MM.1S (cell line): ENCODE measurements around the gene TCF19.

ENCODE experiments used
- DNase-seq: peaks from one replicate; pipeline ENCODE4 v3.0.0-alpha.2; 2015
- H2AFZ ChIP-seq: fragments of 300-600 bp; sonication (generic); 2 replicates; pipeline ENCODE4 v1.6.0; 2016; ENCODE audit warnings: antibody characterized with exemption, low read length
- H3F3A ChIP-seq: fragments of 300-600 bp; sonication (generic); 2 replicates; pipeline ENCODE4 v1.6.1; 2016; ENCODE audit warnings: mild to moderate bottlenecking, antibody characterized with exemption, low read length, moderate library complexity, mixed read lengths; ENCODE audit not compliant: insufficient read depth
- H3K27ac ChIP-seq: fragments of 300-600 bp; sonication (generic); 2 replicates; pipeline ENCODE4 v1.5.1; 2016; ENCODE audit warnings: mild to moderate bottlenecking, low read length
- H3K27me3 ChIP-seq: fragments of 300-600 bp; sonication (generic); replicated peaks from 2 replicates; pipeline ENCODE4 v1.6.0; 2016; ENCODE audit warnings: low read length; ENCODE audit not compliant: insufficient read depth
- H3K36me3 ChIP-seq: fragments of 300-600 bp; sonication (generic); replicated peaks from 2 replicates; pipeline ENCODE4 v1.6.1; 2016; ENCODE audit warnings: mild to moderate bottlenecking, low read length, mixed read lengths; ENCODE audit not compliant: insufficient read depth
- H3K4me1 ChIP-seq: fragments of 300-600 bp; sonication (generic); 2 replicates; pipeline ENCODE4 v1.6.1; 2016; ENCODE audit warnings: low read length, mixed read lengths
- H3K4me2 ChIP-seq: fragments of 300-600 bp; sonication (generic); 2 replicates; pipeline ENCODE4 v1.6.0; 2016; ENCODE audit warnings: low read depth, low read length
- H3K4me3 ChIP-seq: fragments of 300-600 bp; sonication (generic); 2 replicates; pipeline ENCODE4 v1.5.1; 2016; ENCODE audit warnings: low read length, mixed read lengths
- H3K79me2 ChIP-seq: fragments of 300-600 bp; sonication (generic); 2 replicates; pipeline ENCODE4 v1.6.1; 2016; ENCODE audit warnings: mixed run types, low read length, mixed read lengths
- H3K9ac ChIP-seq: fragments of 300-600 bp; sonication (generic); 2 replicates; pipeline ENCODE4 v1.6.1; 2016; ENCODE audit warnings: low read length, mixed read lengths
- H3K9me2 ChIP-seq: fragments of 300-600 bp; sonication (generic); replicated peaks from 2 replicates; pipeline ENCODE4 v1.6.1; 2016; ENCODE audit warnings: mild to moderate bottlenecking, low read length, mixed read lengths; ENCODE audit not compliant: insufficient read depth
- H3K9me3 ChIP-seq: fragments of 300-600 bp; sonication (generic); replicated peaks from 2 replicates; pipeline ENCODE4 v1.6.1; 2016; ENCODE audit warnings: mild to moderate bottlenecking, low read length, mixed read lengths; ENCODE audit not compliant: insufficient read depth
- H4K20me1 ChIP-seq: fragments of 300-600 bp; sonication (generic); 2 replicates; pipeline ENCODE4 v1.6.1; 2016; ENCODE audit warnings: mild to moderate bottlenecking, low read length, moderate library complexity, mixed read lengths; ENCODE audit not compliant: insufficient read depth
- EZH2 ChIP-seq: fragments of 300-600 bp; sonication (generic); optimal IDR thresholded peaks from 2 replicates; pipeline ENCODE3; 2017; ENCODE audit warnings: low read depth, mild to moderate bottlenecking, antibody characterized with exemption, low read length, mixed read lengths
- EZH2phosphoT487 ChIP-seq: fragments of 300-600 bp; sonication (generic); IDR thresholded peaks from 2 replicates; pipeline ENCODE4 v1.6.1; 2018; ENCODE audit warnings: antibody characterized with exemption, low read length
- TF ChIP-seq, protein P1 (sequence below): fragments of 300-600 bp; sonication (generic); IDR thresholded peaks from 2 replicates; pipeline ENCODE4 v1.5.1; 2016; ENCODE audit warnings: antibody characterized with exemption, low read length, mixed read lengths

TCF19 gene

DNA sequence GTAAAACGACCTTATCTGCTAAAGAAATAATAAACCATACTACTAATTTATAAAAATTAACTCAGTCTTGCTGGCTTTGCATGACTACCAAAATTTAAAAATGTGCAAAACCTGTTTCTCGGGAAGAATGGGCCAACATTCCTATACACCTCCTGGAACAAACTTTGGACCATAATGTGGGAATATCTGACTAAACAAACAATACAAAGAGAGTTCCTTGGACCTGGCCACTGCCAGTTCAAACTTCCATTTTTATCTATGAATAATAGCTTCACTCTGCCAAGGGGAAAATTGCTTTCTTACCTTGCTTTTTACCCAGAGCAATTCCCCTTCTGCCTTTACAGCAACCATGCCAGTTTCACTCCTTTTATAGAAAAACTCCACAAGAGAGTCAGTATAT lies 50.7 kb downstream of the TCF19 start:
- no peak overlapping the region for H3K4me2 ChIP-seq
- no peaks in the 10 kb centered on the region for H3K79me2 ChIP-seq
- no peak for DNase-seq
- no peak overlapping the region for H3K4me3 ChIP-seq
- H3K36me3 ChIP-seq = no peaks in the 10 kb centered on the region
- no peaks in the 10 kb centered on the region for H3K9me2 ChIP-seq
- H3K9me3 ChIP-seq = no peaks in the 10 kb centered on the region
- H3K27me3 ChIP-seq = no peaks in the 10 kb centered on the region
- no peak overlapping the region for H3K9ac ChIP-seq
- H4K20me1 ChIP-seq = no peaks in the 10 kb centered on the region
- H3K4me1 ChIP-seq = 0 out of 2 replicates have a peak, but pooled peaks cover 6% of the 10 kb centered on the region
- H2AFZ ChIP-seq = no peak overlapping the region
- H3F3A ChIP-seq = peaks cover under 1% of the 10 kb centered on the region; the same call in 1 of the 2 replicates
- no peak overlapping the region for H3K27ac ChIP-seq
- no peak for TF ChIP-seq EZH2phosphoT487
- TF ChIP-seq, protein P1, sequence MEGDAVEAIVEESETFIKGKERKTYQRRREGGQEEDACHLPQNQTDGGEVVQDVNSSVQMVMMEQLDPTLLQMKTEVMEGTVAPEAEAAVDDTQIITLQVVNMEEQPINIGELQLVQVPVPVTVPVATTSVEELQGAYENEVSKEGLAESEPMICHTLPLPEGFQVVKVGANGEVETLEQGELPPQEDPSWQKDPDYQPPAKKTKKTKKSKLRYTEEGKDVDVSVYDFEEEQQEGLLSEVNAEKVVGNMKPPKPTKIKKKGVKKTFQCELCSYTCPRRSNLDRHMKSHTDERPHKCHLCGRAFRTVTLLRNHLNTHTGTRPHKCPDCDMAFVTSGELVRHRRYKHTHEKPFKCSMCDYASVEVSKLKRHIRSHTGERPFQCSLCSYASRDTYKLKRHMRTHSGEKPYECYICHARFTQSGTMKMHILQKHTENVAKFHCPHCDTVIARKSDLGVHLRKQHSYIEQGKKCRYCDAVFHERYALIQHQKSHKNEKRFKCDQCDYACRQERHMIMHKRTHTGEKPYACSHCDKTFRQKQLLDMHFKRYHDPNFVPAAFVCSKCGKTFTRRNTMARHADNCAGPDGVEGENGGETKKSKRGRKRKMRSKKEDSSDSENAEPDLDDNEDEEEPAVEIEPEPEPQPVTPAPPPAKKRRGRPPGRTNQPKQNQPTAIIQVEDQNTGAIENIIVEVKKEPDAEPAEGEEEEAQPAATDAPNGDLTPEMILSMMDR = no peak
- TF ChIP-seq EZH2 = no peak

DNA sequence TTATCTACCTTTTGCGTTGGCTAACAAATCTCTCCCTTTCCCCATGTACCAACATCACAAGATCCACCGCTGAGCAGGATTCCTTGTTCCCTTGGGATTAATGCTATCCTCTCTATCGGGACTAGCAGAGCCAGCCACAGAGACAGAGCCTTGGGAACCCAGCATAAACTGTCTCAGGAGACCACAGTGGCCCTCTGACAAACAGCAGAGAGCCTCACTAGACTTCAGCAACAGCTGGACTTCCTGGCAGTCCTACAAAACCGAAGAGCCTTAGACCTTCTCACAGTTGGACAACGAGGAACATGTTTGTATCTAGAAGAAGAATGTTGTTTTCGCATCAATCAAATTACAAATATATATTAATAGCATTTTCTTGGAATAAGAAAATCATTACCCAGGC lies 51.7 kb downstream of the TCF19 start:
- Histone ChIP-seq H3K9ac (no peak overlapping the region), H3K79me2 (no peaks in the 10 kb centered on the region), H3K36me3 (no peaks in the 10 kb centered on the region), H4K20me1 (no peaks in the 10 kb centered on the region), H3K4me2 (no peak overlapping the region), H3K4me3 (no peak overlapping the region), H3K4me1 (no peaks in the 10 kb centered on the region), H3K9me3 (no peaks in the 10 kb centered on the region), H3F3A (no peaks in the 10 kb centered on the region), H3K9me2 (no peaks in the 10 kb centered on the region), H2AFZ (no peak overlapping the region), H3K27ac (no peak overlapping the region), H3K27me3 (no peaks in the 10 kb centered on the region)
- TF ChIP-seq EZH2phosphoT487 = no peak
- no peak for TF ChIP-seq EZH2
- TF ChIP-seq, protein P1 = no peak
- DNase-seq = no peak

GRCh38 chr6:31210741-31211532 lies 52.5 kb downstream of the TCF19 start:
- H3K4me3 ChIP-seq = no peak overlapping the region
- no peak for DNase-seq

More at GRCh38 chr6:31210741-31211532, 52.5 kb downstream of the TCF19 start:
- H3K4me1 ChIP-seq = no peaks in the 10 kb centered on the region
- no peak for TF ChIP-seq EZH2phosphoT487
- TF ChIP-seq, protein P1 = no peak
- no peak for TF ChIP-seq EZH2
- no peak overlapping the region for H3K9ac ChIP-seq
- H3K27ac ChIP-seq = no peak overlapping the region
- H3K27me3 ChIP-seq = no peaks in the 10 kb centered on the region
- no peaks in the 10 kb centered on the region for H3K9me2 ChIP-seq
- no peak overlapping the region for H2AFZ ChIP-seq
- no peaks in the 10 kb centered on the region for H3K36me3 ChIP-seq
- no peaks in the 10 kb centered on the region for H4K20me1 ChIP-seq
- H3K79me2 ChIP-seq = no peaks in the 10 kb centered on the region
- H3K9me3 ChIP-seq = no peaks in the 10 kb centered on the region
- no peaks in the 10 kb centered on the region for H3F3A ChIP-seq
- H3K4me2 ChIP-seq = no peak overlapping the region
